Measurements from ENCODE around the gene IGF2.

DNA sequence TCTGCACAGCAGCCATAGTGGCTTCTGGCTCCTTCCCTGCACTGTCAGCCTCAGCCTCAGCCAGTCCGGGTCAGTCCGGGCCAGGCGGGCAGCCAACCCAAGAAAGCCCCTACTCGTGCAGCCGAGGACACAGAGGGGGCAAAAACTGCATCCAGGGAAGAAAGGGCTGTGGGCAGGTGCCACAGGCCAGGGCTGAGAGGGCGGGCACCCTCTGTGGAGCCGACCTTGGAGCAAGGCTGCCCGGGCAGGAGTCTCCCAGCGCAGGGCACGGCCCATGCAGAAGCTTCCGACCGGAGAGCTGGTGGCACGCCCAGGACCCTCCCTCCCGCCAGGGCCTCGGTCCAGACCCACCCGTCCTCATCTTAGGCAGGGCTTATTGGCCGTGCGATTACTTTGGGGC lies 42.9 kb upstream of the IGF2 start:
- TF ChIP-seq GATA3 (IDR thresholded peaks at IDR 0.05; ENCODE audit: low read depth, low read length) = no peak
- no peak for TF ChIP-seq GATA2 (IDR thresholded peaks at IDR 0.05; ENCODE audit: low read depth, low read length)
